Gastrocnemius medialis (tissue), 4 donors: ENCODE measurements around the gene IRS2. TPM values are rescaled to one million over a fixed set of nuclear protein-coding genes. Genes with fewer than 3 reads are reported as not detected.
A peak's percentile ranks its signal among the peaks of the same experiment; 100 is the strongest.

Source experiments
- ATAC-seq, 2 donors: fragments of 150-250 bp; one replicate each; pipeline ENCODE4 v1.9.1; 2016
- DNase-seq, 2 donors: peaks; one replicate each; pipeline ENCODE4 v3.0.0-alpha.2; 2019
- H3K27ac ChIP-seq, 4 donors: fragments of 200-600 bp; sonication (generic); 1 replicate in 1 of 4; 2 replicates in 3 of 4; pipeline ENCODE4 v1.5.1; 2016 to 2018; ENCODE audit warnings: mild to moderate bottlenecking in 2 of 4, moderate library complexity in 1 of 4
- H3K27me3 ChIP-seq, 3 donors: fragments of 200-600 bp; sonication (generic) in 2 of 3; 1 replicate in 1 of 3; 2 replicates in 2 of 3; pipeline versions ENCODE4 v1.5.1 to v1.6.0; 2016 to 2019; ENCODE audit warnings: mild to moderate bottlenecking in 1 of 3, moderate library complexity in 1 of 3
- H3K36me3 ChIP-seq, 2 donors: fragments of 200-600 bp; sonication (generic) in 1 of 2; one replicate each; pipeline ENCODE4 v1.5.1; 2017 to 2018
- H3K4me1 ChIP-seq, 2 donors: fragments of 200-600 bp; sonication (generic) in 1 of 2; one replicate each; pipeline ENCODE4 v1.5.1; 2016 to 2017; ENCODE audit warnings: mild to moderate bottlenecking in 2 of 2
- H3K4me3 ChIP-seq, 4 donors: fragments of 200-600 bp; sonication (generic) in 3 of 4; 1 replicate in 1 of 4; 2 replicates in 3 of 4; pipeline ENCODE4 v1.5.1; 2016 to 2019; ENCODE audit warnings: mild to moderate bottlenecking in 2 of 4
- H3K9me3 ChIP-seq, 3 donors: fragments of 200-600 bp; sonication (generic) in 2 of 3; 1 replicate in 1 of 3; 2 replicates in 2 of 3; pipeline ENCODE4 v1.5.1; 2016 to 2019
- POLR2A ChIP-seq, 2 donors: fragments of 450-650 bp; IDR thresholded peaks; one replicate each; pipeline ENCODE4 v1.6.1; 2017; ENCODE audit warnings: antibody characterized with exemption in 2 of 2, mild to moderate bottlenecking in 2 of 2, moderate library complexity in 2 of 2
- in situ Hi-C, 4 donors: fragments of 200-750 bp; cut with MboI; loops; one replicate each; pipeline versions ENCODE4 v1.15.0 to v1.8.0; 2017; ENCODE audit warnings: low sequenced_read_pairs in 4 of 4
- intact Hi-C: fragments of 100-400 bp; cut with DNase I; formaldehyde crosslinking; loops from one replicate; pipeline ENCODE4 v1.15.1; 2023; ENCODE audit warnings: low total_unique reads
- total RNA-seq, 4 donors: library from RNA; depleted of rRNA; stranded (reverse); fragments of >200 nt; gene quantifications; one replicate each; pipeline versions ENCODE4 v1.1.0 to v1.2.3, GENCODE V29; 2016
- TF ChIP-seq, protein P1 (sequence below), 5 experiments: fragments of 450-650 bp in 3 of 5; fragments of 200-600 bp in 2 of 5; sonication (generic) in 2 of 5; IDR thresholded peaks in 4 of 5; conservative IDR thresholded peaks in 1 of 5; 1 replicate in 4 of 5; 2 replicates in 1 of 5; pipeline ENCODE4 v1.5.1; 2016 to 2019; ENCODE audit warnings: antibody characterized with exemption in 5 of 5, mild to moderate bottlenecking in 3 of 5, moderate library complexity in 3 of 5

The IRS2 gene
- total RNA-seq, 4 donors from 2014 or later, result 23.8 to 65.6 (median 28.7) TPM

DNA sequence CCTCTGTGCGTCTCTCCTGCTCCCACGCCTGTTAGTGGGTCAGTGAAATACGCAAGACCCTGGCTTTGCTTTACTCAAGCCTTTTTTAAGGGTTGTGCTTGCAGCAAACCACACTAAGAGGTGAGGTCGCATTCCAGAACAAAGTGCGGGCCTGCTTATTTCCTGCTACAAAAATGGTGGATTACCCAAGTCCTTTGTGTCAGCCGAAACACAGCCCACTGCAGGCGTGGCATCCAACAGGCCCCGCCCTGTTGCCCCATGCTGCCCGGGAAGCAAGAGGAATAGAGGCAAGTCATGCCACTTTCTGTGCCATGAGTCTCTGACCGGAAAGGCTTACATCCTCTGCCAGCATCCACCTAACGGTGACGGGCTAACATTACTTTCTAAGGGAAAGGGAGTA, 7.7 kb upstream of the IRS2 start:
- Histone ChIP-seq H3K4me1 (peaks cover 0 to 9% of the 10 kb centered on the region in 2 donors), H3K36me3 (no peaks in the 10 kb centered on the region), H3K27ac (no peak overlapping the region), H3K27me3 (peaks cover 0 to 3% (median 0%) of the 10 kb centered on the region in 3 donors), H3K4me3 (no peak overlapping the region), H3K9me3 (no peaks in the 10 kb centered on the region)
- intact Hi-C loops (loop anchor here (5.0 kb wide), 2 partner anchors 182 to 832 kb away; no protein-coding TSS in a partner anchor), in situ Hi-C loops (loop anchor here (25.0 kb wide), 4 partner anchors 318 to 1582 kb away; partner anchors contain the start of genes ABHD13 (in 1 of the 4) and LIG4 (in 1 of the 4))
- DNase-seq (no peak), ATAC-seq (no peak)
- no peak for TF ChIP-seq POLR2A (IDR thresholded peaks at IDR 0.05)
- TF ChIP-seq, protein P1, sequence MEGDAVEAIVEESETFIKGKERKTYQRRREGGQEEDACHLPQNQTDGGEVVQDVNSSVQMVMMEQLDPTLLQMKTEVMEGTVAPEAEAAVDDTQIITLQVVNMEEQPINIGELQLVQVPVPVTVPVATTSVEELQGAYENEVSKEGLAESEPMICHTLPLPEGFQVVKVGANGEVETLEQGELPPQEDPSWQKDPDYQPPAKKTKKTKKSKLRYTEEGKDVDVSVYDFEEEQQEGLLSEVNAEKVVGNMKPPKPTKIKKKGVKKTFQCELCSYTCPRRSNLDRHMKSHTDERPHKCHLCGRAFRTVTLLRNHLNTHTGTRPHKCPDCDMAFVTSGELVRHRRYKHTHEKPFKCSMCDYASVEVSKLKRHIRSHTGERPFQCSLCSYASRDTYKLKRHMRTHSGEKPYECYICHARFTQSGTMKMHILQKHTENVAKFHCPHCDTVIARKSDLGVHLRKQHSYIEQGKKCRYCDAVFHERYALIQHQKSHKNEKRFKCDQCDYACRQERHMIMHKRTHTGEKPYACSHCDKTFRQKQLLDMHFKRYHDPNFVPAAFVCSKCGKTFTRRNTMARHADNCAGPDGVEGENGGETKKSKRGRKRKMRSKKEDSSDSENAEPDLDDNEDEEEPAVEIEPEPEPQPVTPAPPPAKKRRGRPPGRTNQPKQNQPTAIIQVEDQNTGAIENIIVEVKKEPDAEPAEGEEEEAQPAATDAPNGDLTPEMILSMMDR (IDR thresholded peaks at IDR 0.05 in 4 of 5, conservative IDR thresholded peaks at IDR 0.05 in 1 of 5), result no peak

DNA sequence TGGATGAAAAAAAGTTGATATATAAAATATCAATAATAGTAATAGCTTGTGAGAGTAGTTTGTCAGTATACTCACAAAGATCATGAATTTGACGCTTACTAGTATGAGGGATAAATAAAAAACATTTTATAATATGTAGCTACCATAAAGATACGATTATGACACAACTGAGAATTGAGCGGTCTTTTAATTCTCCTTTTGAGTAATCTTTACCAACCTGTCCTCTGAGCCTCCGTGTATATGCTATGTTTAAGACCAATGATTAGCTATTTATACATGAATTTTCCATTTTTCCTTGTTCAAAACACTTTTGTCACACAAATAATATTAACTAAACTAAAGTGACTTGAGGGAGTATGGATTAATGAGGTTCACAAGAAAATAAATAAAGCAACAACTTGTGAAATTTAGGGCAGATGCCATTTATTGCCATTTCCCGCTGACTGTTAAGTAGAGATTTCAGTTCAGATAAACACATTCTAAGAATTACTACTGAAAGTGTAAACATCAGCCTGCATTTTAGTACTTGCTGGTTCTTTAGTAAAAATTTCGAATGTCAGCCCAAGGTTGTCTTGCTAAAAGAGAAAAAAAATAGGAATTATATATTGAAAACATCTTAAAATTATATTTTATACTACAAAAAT, 6.2 kb upstream of the IRS2 start:
- no peaks in the 10 kb centered on the region for H3K36me3 ChIP-seq
- H3K27ac ChIP-seq, result no peak overlapping the region
- no peak for TF ChIP-seq POLR2A (IDR thresholded peaks at IDR 0.05)
- TF ChIP-seq, protein P1 (IDR thresholded peaks at IDR 0.05 in 4 of 5, conservative IDR thresholded peaks at IDR 0.05 in 1 of 5), result no peak
- ATAC-seq (no peak), DNase-seq (no peak)
- H3K9me3 ChIP-seq, result no peaks in the 10 kb centered on the region
- in situ Hi-C loops, result loop anchor here (25.0 kb wide), 4 partner anchors 320 to 1580 kb away; partner anchors contain the start of genes ABHD13 (in 1 of the 4) and LIG4 (in 1 of the 4)
- H3K4me1 ChIP-seq, result peaks cover 0 to 12% of the 10 kb centered on the region in 2 donors
- no peak overlapping the region for H3K4me3 ChIP-seq
- H3K27me3 ChIP-seq, result peaks cover 0 to 3% (median 0%) of the 10 kb centered on the region in 3 donors
- intact Hi-C loops, result loop anchor here (5.0 kb wide), 2 partner anchors 180 to 830 kb away; no protein-coding TSS in a partner anchor

DNA sequence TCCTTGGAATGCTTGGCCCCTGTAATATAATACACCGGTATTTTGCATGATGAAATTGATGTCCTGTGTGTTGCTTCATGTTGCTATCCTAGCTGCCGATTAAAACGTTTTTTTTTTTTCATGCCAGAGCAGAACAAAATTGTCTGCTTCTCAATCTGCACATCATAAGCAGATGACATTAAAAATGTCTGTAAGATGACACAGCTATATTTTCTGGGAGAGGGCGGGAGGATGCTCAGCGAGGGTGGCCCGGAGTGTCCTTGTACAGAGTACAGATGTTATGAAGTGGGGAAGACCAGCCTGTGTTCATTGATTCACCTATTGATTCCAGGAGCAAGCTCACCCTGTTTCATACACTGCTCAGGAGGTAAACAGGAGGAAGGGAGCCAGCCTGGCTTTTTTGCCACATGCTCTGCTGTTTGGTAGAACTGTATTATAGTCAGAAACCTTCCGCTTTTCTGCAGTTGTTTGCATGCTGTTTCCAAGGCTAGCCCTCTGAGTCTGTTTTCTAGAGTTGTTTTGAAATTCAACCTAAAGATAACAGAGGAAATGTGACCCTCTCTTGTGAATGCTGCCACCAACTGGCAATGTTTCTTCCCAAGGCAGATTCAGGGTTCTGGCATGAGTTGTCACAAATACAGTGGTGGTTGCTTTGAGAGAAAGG, 4.7 kb upstream of the IRS2 start:
- intact Hi-C loops, result loop anchor here (5.0 kb wide), 2 partner anchors 179 to 829 kb away; no protein-coding TSS in a partner anchor
- DNase-seq, result no peak
- H3K27me3 ChIP-seq, result peaks cover 0 to 3% (median 0%) of the 10 kb centered on the region in 3 donors
- TF ChIP-seq, protein P1 (IDR thresholded peaks at IDR 0.05 in 4 of 5, conservative IDR thresholded peaks at IDR 0.05 in 1 of 5), result peak in 1 of 5 experiments; percentile 45
- no peak for TF ChIP-seq POLR2A (IDR thresholded peaks at IDR 0.05)
- in situ Hi-C loops, result loop anchor here (25.0 kb wide), 4 partner anchors 321 to 1579 kb away; partner anchors contain the start of genes ABHD13 (in 1 of the 4) and LIG4 (in 1 of the 4)
- peaks cover 0 to 12% of the 10 kb centered on the region in 2 donors for H3K4me1 ChIP-seq
- no peak for ATAC-seq
- no peaks in the 10 kb centered on the region for H3K36me3 ChIP-seq
- H3K27ac ChIP-seq, result no peak overlapping the region
- H3K9me3 ChIP-seq, result no peaks in the 10 kb centered on the region
- H3K4me3 ChIP-seq, result no peak overlapping the region

DNA sequence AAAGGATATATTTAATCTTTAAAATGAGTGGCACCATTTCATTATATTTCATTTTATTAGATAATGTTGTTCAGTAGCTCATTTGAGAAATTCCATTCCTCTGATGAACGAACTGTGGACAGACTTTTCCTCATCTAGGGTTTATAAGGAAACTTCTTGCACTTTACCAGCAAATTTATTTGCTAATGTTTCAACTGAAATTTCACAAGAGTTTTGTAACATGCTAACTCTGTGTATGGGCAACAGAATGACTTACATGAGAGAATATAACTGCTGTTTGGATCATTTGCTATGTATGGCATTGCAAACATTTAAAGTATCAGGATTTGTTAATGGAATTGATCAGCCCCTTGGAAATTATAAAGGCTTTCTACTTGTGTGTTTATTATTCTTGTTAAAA, 3.7 kb upstream of the IRS2 start:
- Histone ChIP-seq H3K27ac (no peak overlapping the region), H3K9me3 (no peaks in the 10 kb centered on the region)

More for the DNA sequence above, 3.7 kb upstream of the IRS2 start:
- peaks cover 0 to 12% of the 10 kb centered on the region in 2 donors for H3K4me1 ChIP-seq
- intact Hi-C loops, result loop anchor here (5.0 kb wide), 2 partner anchors 178 to 828 kb away; no protein-coding TSS in a partner anchor
- no peak overlapping the region for H3K4me3 ChIP-seq
- TF ChIP-seq, protein P1 (IDR thresholded peaks at IDR 0.05 in 4 of 5, conservative IDR thresholded peaks at IDR 0.05 in 1 of 5), result no peak
- no peak for TF ChIP-seq POLR2A (IDR thresholded peaks at IDR 0.05)
- ATAC-seq (no peak), DNase-seq (no peak)
- in situ Hi-C loops, result loop anchor here (25.0 kb wide), 4 partner anchors 322 to 1578 kb away; partner anchors contain the start of genes ABHD13 (in 1 of the 4) and LIG4 (in 1 of the 4)
- H3K36me3 ChIP-seq, result no peaks in the 10 kb centered on the region
- peaks cover 0 to 3% (median 0%) of the 10 kb centered on the region in 3 donors for H3K27me3 ChIP-seq
